ENCODE measurements around the gene RAC2. TPM values are rescaled to one million over a fixed set of nuclear protein-coding genes. Genes with fewer than 3 reads are reported as not detected.
A peak's percentile ranks its signal among the peaks of the same experiment; 100 is the strongest.

The RAC2 gene
- total RNA-seq, 4 donors from 2014 or later = 17.3 to 27.1 (median 19.6) TPM

DNA sequence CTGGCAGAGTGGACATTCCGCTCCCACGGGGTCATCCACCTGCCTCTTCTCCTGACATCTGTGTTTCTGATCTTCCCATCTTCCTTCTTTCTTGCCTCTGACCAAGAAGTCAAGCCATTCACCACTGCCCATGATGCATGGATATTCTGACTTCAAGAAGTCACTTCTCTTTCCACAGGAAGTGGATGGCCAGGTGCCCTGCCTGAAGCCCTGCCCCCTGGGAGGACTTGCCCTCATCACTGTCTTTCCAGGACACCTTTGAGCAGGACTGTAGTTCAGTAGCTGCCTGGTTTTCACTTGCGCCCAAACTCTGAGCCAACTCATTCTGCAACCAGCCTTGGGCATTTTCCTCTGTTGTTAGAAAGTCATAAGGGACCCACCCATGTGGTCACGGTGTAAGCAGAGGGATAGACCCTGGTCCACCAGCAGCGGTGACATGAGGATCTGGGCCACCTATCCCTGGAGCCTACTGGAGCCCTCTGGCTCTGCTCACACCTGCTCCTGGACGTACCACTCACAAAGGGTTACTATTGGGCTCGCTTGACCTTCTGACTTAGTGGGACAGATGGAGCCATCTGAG, 45.2 kb upstream of the RAC2 start:
- no peak for TF ChIP-seq POLR2A (IDR thresholded peaks at IDR 0.05)
- TF ChIP-seq, protein P1, sequence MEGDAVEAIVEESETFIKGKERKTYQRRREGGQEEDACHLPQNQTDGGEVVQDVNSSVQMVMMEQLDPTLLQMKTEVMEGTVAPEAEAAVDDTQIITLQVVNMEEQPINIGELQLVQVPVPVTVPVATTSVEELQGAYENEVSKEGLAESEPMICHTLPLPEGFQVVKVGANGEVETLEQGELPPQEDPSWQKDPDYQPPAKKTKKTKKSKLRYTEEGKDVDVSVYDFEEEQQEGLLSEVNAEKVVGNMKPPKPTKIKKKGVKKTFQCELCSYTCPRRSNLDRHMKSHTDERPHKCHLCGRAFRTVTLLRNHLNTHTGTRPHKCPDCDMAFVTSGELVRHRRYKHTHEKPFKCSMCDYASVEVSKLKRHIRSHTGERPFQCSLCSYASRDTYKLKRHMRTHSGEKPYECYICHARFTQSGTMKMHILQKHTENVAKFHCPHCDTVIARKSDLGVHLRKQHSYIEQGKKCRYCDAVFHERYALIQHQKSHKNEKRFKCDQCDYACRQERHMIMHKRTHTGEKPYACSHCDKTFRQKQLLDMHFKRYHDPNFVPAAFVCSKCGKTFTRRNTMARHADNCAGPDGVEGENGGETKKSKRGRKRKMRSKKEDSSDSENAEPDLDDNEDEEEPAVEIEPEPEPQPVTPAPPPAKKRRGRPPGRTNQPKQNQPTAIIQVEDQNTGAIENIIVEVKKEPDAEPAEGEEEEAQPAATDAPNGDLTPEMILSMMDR (IDR thresholded peaks at IDR 0.05) = no peak
- WGBS, 2 donors = 83 to 86% methylated on average over 2 to 5 of the region's 7 CpGs
- H3K36me3 ChIP-seq = no peaks in the 10 kb centered on the region
- no peaks in the 10 kb centered on the region for H3K9me3 ChIP-seq
- peaks cover 0 to 8% (median 0%) of the 10 kb centered on the region in 3 donors for H3K4me1 ChIP-seq
- no peak for DNase-seq
- peaks cover 0 to 61% (median 0%) of the 10 kb centered on the region in 4 donors for H3K27me3 ChIP-seq
- H3K27ac ChIP-seq = no peak overlapping the region
- no peak overlapping the region for H3K4me3 ChIP-seq
- intact Hi-C loops (cut with DNase I) = no loop called here

DNA sequence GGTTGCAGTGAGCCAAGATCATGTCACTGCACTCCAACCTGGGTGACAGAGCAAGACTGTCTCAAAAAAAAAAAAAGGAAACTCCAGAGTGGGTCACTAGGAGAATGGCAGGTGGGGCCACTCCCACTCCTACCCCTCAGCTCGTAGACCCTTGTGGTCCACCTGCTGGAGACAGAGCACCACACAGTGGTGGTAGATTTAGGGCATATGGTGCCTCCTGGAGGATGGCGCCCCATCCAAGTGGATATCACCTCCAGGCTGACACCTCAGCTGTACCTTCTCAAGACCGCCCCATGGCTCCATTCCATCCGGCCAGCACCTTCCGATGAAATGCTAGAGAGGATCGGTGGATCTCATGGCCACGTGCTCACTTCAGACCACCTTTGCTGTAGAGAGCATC, 44.5 kb upstream of the RAC2 start:
- no peak overlapping the region for H3K4me3 ChIP-seq
- no peak for DNase-seq
- intact Hi-C loops (cut with DNase I) = no loop called here
- no peaks in the 10 kb centered on the region for H3K9me3 ChIP-seq
- H3K4me1 ChIP-seq = peaks cover 0 to 8% (median 0%) of the 10 kb centered on the region in 3 donors
- H3K27me3 ChIP-seq = peaks cover 0 to 61% (median 0%) of the 10 kb centered on the region in 4 donors
- H3K27ac ChIP-seq = no peak overlapping the region
- no peak for TF ChIP-seq POLR2A (IDR thresholded peaks at IDR 0.05)
- TF ChIP-seq, protein P1 (IDR thresholded peaks at IDR 0.05) = no peak
- H3K36me3 ChIP-seq = no peaks in the 10 kb centered on the region
- 98 to 100% methylated on average over 2 to 6 of the region's 7 CpGs for WGBS, 2 donors

DNA sequence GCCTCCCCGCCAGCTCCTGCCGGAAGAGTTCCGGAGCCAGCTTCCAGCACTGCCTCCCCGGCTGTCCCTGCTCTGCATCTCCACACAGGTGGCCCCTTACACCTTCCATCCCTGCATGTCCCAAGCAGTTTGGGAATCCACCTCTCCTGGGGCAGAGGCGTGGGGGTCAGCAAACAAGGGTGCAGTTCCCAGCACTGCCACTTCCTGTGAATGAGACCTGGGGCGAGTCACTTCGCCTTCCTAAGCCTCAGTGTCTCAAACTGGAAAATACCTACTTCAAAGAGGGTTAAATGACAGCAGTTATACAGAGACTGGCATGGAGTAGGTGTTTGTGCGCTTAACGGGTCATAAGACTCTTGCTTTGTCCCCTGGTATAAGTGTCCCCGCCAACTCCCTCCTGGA, 43.5 kb upstream of the RAC2 start:
- no peak for TF ChIP-seq POLR2A (IDR thresholded peaks at IDR 0.05)
- TF ChIP-seq, protein P1 (IDR thresholded peaks at IDR 0.05) = no peak
- no peak for DNase-seq
- intact Hi-C loops (cut with DNase I) = no loop called here
- Histone ChIP-seq H3K9me3 (no peaks in the 10 kb centered on the region), H3K27me3 (peaks cover 0 to 61% (median 0%) of the 10 kb centered on the region in 4 donors), H3K36me3 (no peaks in the 10 kb centered on the region), H3K4me1 (peaks cover 0 to 8% (median 0%) of the 10 kb centered on the region in 3 donors), H3K27ac (no peak overlapping the region), H3K4me3 (no peak overlapping the region)
- WGBS, 2 donors = 10 to 56% methylated on average over 2 to 7 of the region's 10 CpGs

DNA sequence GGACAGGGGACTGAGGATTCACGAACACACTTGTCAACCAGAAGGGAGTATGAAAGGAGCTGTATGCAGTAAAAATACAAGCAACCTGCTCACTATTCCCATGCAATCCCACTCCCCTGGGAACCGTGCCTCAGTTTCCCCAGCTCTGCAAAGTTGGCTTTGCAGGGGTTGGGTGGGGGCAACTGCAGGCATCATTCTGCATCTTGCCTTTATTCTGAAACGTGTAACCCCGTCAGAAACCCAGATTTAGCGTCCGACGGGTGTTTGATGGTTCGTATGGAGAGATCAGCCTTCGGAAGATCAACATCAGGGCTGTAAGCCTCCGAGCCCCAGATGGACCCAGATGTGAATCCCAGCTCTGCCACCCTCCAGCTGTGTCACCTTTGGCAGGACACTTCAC, 41.9 kb upstream of the RAC2 start:
- Histone ChIP-seq H3K36me3 (no peaks in the 10 kb centered on the region), H3K27ac (no peak overlapping the region), H3K27me3 (peaks cover 0 to 61% (median 0%) of the 10 kb centered on the region in 4 donors), H3K4me1 (peaks cover 0 to 8% (median 7%) of the 10 kb centered on the region in 3 donors), H3K9me3 (no peaks in the 10 kb centered on the region), H3K4me3 (no peak overlapping the region)
- intact Hi-C loops (cut with DNase I) = no loop called here
- 78 to 85% methylated on average over 9 of the region's 10 CpGs for WGBS, 2 donors
- DNase-seq = no peak
- no peak for TF ChIP-seq POLR2A (IDR thresholded peaks at IDR 0.05)
- TF ChIP-seq, protein P1 (IDR thresholded peaks at IDR 0.05) = no peak

DNA sequence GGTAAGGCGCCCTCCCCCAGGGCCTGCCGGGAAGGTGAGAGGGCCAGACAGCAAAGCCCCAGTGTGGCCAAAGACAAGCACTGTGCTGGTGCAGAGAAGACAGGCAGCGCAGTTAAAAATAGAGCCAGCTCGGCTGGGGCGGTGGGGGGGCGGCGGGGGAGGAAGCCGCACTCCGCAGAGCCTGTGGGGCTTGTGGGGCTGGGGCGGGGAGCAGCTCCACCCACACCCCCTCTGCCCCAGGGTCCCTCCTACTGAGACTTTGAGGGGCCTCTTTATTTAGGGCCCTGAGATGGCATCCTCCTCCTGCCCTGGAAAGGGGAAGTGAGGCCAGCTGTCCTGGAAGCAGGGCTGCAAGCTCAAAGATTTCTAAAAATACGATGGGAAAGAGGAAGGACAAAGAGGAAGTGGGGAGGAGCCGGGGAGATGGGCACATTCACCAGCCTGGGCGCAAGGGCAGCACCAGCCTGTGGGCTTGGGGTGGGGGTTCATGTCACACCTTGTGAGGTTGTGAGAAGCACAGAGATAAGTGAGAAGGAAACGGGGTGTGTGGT, 40.8 kb upstream of the RAC2 start:
- peak in 1 of 4 donors; percentile 20 for TF ChIP-seq POLR2A (IDR thresholded peaks at IDR 0.05)
- TF ChIP-seq, protein P1 (IDR thresholded peaks at IDR 0.05) = no peak
- no peak for DNase-seq
- H3K9me3 ChIP-seq = no peaks in the 10 kb centered on the region
- WGBS, 2 donors = 33 to 38% methylated on average over 4 of the region's 14 CpGs
- intact Hi-C loops (cut with DNase I) = no loop called here
- peak overlapping the region in 3 of 4 donors; percentile 27 to 63 (median 44) for H3K4me3 ChIP-seq
- peaks cover 0 to 61% (median 0%) of the 10 kb centered on the region in 4 donors for H3K27me3 ChIP-seq
- H3K27ac ChIP-seq = peak overlapping the region in 3 of 4 donors; percentile 53 to 84 (median 78)
- peaks cover 0 to 8% (median 7%) of the 10 kb centered on the region in 3 donors for H3K4me1 ChIP-seq
- H3K36me3 ChIP-seq = no peaks in the 10 kb centered on the region
